Endothelial cell (in vitro differentiated cells): ENCODE data around the gene TAS2R50. TPM values are rescaled to one million over a fixed set of nuclear protein-coding genes. Genes with fewer than 3 reads are reported as not detected.

Experiments used
- DNase-seq: peaks from one replicate; pipeline ENCODE4 v3.0.0; 2021; ENCODE audit warnings: low spot score
- H3K27ac Mint-ChIP-seq: one replicate; pipeline ENCODE4 v1.8.0; 2021; ENCODE audit warnings: mixed read lengths, inconsistent platforms; ENCODE audit not compliant: unreplicated experiment
- H3K27me3 Mint-ChIP-seq: one replicate; pipeline ENCODE4 v1.8.0; 2021; ENCODE audit warnings: mild to moderate bottlenecking, moderate library complexity, mixed read lengths, inconsistent platforms; ENCODE audit not compliant: unreplicated experiment
- H3K36me3 Mint-ChIP-seq: one replicate; pipeline ENCODE4 v1.8.0; 2021; ENCODE audit warnings: mild to moderate bottlenecking, low read depth, mixed read lengths, inconsistent platforms; ENCODE audit not compliant: unreplicated experiment
- H3K4me1 Mint-ChIP-seq: one replicate; pipeline ENCODE4 v1.8.0; 2021; ENCODE audit warnings: mild to moderate bottlenecking, mixed read lengths, inconsistent platforms; ENCODE audit not compliant: unreplicated experiment
- H3K4me3 Mint-ChIP-seq: one replicate; pipeline ENCODE4 v1.8.0; 2021; ENCODE audit warnings: mild to moderate bottlenecking, mixed read lengths, inconsistent platforms; ENCODE audit not compliant: unreplicated experiment
- H3K9me3 Mint-ChIP-seq: one replicate; pipeline ENCODE4 v1.8.0; 2021; ENCODE audit warnings: mixed read lengths, inconsistent platforms; ENCODE audit not compliant: unreplicated experiment
- total RNA-seq: library from RNA; stranded (reverse); fragmentation: NEBNext Ultra II Directional; extraction: Animal tissue kit (Norgen Biotek cat#: 25700); gene quantifications from one replicate; pipeline ENCODE4 v1.2.1, GENCODE V29; 2021; ENCODE audit not compliant: unreplicated experiment
- TF ChIP-seq, protein P1 (sequence below): fragments of 200-600 bp; sonication (generic); IDR thresholded peaks from one replicate; pipeline ENCODE4 v1.5.0; 2021; ENCODE audit warnings: antibody characterized with exemption; ENCODE audit not compliant: unreplicated experiment

Gene TAS2R50
- total RNA-seq, 1 donor from 2014 or later, result 1.2 TPM

DNA sequence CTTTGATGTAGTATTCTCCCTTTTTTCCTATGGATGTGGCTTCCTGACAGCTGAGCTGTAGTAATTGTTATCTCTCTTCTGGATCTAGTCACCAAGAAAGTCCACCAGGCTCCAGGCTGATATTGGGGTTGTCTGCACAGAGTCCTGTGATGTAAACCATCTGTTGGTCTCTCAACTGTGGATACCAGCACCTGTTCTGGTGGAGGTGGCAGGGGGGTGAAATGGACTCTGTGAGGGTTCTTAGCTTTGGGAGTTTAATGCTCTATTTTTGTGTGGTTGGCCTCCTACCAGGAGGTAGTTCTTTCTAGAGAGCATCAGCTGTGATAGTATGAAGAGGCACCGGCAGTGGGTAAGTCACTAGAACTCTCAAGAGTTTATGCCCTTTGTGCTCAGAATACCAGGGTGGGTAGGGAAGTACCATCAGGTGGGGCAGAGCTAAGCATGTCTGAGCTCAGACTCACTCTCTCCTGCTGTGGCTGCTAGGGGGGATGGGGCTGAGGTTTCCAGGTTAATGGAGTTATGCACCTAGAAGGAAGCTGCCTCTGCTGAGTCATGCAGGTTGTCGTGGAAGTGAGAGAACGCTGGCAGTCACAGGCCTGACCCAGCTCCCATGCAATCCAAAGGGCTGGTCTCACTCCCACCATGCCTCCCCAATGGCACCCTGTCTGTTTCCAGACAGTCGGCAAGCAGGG is 44.6 kb downstream of the TAS2R50 start:
- H3K27me3 Mint-ChIP-seq, result peaks cover 1% of the 10 kb centered on the region
- H3K4me3 Mint-ChIP-seq, result no peak overlapping the region
- no peak for DNase-seq
- TF ChIP-seq, protein P1, sequence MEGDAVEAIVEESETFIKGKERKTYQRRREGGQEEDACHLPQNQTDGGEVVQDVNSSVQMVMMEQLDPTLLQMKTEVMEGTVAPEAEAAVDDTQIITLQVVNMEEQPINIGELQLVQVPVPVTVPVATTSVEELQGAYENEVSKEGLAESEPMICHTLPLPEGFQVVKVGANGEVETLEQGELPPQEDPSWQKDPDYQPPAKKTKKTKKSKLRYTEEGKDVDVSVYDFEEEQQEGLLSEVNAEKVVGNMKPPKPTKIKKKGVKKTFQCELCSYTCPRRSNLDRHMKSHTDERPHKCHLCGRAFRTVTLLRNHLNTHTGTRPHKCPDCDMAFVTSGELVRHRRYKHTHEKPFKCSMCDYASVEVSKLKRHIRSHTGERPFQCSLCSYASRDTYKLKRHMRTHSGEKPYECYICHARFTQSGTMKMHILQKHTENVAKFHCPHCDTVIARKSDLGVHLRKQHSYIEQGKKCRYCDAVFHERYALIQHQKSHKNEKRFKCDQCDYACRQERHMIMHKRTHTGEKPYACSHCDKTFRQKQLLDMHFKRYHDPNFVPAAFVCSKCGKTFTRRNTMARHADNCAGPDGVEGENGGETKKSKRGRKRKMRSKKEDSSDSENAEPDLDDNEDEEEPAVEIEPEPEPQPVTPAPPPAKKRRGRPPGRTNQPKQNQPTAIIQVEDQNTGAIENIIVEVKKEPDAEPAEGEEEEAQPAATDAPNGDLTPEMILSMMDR, result no peak
- peaks cover 17% of the 10 kb centered on the region for H3K4me1 Mint-ChIP-seq
- H3K36me3 Mint-ChIP-seq, result peaks cover 10% of the 10 kb centered on the region
- H3K9me3 Mint-ChIP-seq, result no peaks in the 10 kb centered on the region
- no peak overlapping the region for H3K27ac Mint-ChIP-seq

DNA sequence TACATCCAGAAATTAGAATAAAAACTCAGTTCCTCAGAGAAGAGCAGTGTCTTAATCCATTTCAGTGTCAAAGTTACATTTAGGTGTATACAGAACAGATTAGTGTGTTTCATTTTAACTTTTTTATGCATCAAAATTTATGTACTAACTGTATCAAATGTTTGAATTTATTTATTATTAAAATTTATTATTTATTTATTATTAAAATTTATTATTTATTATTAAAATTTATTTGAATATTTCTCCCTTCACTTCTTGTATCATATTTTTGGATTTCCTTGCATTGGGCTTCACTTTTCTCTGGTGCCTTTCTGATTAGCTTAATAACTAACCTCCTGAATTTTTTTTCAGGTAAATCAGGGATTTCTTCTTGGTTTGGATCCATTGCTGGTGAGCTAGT is 45.3 kb downstream of the TAS2R50 start:
- DNase-seq, result no peak
- peaks cover 17% of the 10 kb centered on the region for H3K4me1 Mint-ChIP-seq
- H3K4me3 Mint-ChIP-seq, result no peak overlapping the region
- H3K27ac Mint-ChIP-seq, result no peak overlapping the region
- TF ChIP-seq, protein P1, result no peak
- H3K36me3 Mint-ChIP-seq, result peaks cover 7% of the 10 kb centered on the region
- H3K9me3 Mint-ChIP-seq, result no peaks in the 10 kb centered on the region
- H3K27me3 Mint-ChIP-seq, result peaks cover 1% of the 10 kb centered on the region

DNA sequence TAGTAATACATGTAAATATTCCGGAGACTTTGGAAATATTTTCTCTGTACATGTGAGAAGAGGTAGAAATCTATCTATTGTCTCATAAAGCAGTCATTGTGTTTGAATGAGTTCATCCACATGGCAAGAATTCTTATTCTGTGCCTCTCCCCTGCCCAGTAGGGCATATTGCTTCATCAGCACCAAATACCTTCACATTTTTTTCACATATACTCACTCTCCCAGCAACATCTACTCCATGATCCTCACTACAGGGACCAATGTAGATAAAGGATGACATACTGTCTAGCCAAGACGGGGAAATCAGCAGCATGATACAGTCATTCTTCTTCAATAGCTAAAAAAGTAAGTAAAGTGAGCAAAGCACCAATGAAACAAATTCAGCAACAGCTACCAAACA is 46.3 kb downstream of the TAS2R50 start:
- peaks cover 17% of the 10 kb centered on the region for H3K4me1 Mint-ChIP-seq
- H3K36me3 Mint-ChIP-seq, result peaks cover 6% of the 10 kb centered on the region
- TF ChIP-seq, protein P1, result no peak
- no peak for DNase-seq
- H3K27me3 Mint-ChIP-seq, result peaks cover 1% of the 10 kb centered on the region
- no peaks in the 10 kb centered on the region for H3K9me3 Mint-ChIP-seq
- H3K27ac Mint-ChIP-seq, result no peak overlapping the region
- no peak overlapping the region for H3K4me3 Mint-ChIP-seq

DNA sequence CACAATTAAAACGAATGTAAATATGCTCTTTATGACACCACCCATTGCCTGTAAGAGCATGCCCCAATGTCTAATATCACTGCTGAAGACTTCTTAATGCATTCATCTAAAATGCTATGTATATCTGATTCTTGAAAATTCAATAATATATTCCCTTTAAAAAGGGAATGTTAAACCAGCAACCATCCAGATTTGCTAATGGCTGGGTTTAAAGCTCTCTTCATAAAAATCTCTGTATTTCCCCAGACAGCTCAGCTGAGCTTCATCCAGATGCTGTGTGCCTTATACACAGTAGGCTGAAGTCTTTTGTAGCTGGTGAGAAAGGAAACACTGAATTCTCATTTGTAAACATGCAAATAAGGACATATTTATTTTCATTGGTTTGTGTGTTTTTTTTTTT is 47.5 kb downstream of the TAS2R50 start, which contains the start of gene TAS2R14:
TAS2R14 (minus strand) TSS at position 101 of the 400 bp plus-strand sequence; CDS start at position 45, 56 bp downstream.
- no peaks in the 10 kb centered on the region for H3K9me3 Mint-ChIP-seq

DNA sequence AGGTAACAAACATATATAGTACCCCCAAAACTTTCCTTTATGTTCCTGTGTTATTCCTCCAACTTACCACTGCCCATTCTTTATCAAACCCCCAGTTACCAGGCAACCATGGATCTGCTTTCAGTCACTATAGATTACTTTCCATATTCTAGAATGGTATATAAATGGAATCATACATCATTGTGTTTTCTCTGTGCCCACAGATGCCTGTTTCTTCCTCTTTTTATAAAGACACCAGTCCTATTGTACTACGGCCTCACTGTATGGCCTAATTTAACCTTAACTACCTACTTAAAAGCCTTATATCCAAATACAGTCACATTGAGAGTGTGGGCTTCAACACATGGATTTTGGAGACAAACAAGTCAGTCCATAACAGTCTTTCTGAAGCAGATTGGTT is 50.2 kb downstream of the TAS2R50 start:
- no peak overlapping the region for H3K27ac Mint-ChIP-seq
- no peaks in the 10 kb centered on the region for H3K9me3 Mint-ChIP-seq
- H3K27me3 Mint-ChIP-seq, result no peaks in the 10 kb centered on the region
- TF ChIP-seq, protein P1, result no peak
- no peaks in the 10 kb centered on the region for H3K36me3 Mint-ChIP-seq
- DNase-seq, result no peak
- peaks cover under 1% of the 10 kb centered on the region for H3K4me1 Mint-ChIP-seq
- H3K4me3 Mint-ChIP-seq, result no peak overlapping the region

More for the DNA sequence above, 47.5 kb downstream of the TAS2R50 start, which contains the start of gene TAS2R14:
- TF ChIP-seq, protein P1, result no peak
- H3K36me3 Mint-ChIP-seq, result no peaks in the 10 kb centered on the region
- no peaks in the 10 kb centered on the region for H3K27me3 Mint-ChIP-seq
- H3K27ac Mint-ChIP-seq, result no peak within 1 kb of the TSS
- no peak for DNase-seq
- no peak within 1 kb of the TSS for H3K4me3 Mint-ChIP-seq
- peaks cover 17% of the 10 kb centered on the region for H3K4me1 Mint-ChIP-seq
